SU-DHL-6 (cell line): ENCODE data around the gene INPP5B.
"Not testable (repeated sequence)": the region's sequence is repeated elsewhere in the genome, so short reads cannot be mapped to it uniquely, and the experiment has no call there.

Source experiments
- H2AFZ ChIP-seq: fragments of 200-600 bp; sonication (generic); 2 replicates; pipeline ENCODE4 v1.6.1; 2014; ENCODE audit warnings: low read depth, mild to moderate bottlenecking, moderate library complexity, mixed read lengths, antibody characterized with exemption, low read length; ENCODE audit not compliant: severe bottlenecking
- H3F3A ChIP-seq: fragments of 200-600 bp; shearing (Covaris generic); 2 replicates; pipeline ENCODE4 v1.6.0; 2016; ENCODE audit warnings: antibody characterized with exemption, mild to moderate bottlenecking; ENCODE audit not compliant: insufficient read depth
- H3K27ac ChIP-seq: fragments of 200-600 bp; sonication (generic); 2 replicates; pipeline ENCODE4 v1.5.1; 2016; ENCODE audit warnings: low read depth, mild to moderate bottlenecking, low read length, moderate library complexity, mixed read lengths
- H3K27me3 ChIP-seq: fragments of 200-600 bp; sonication (generic), shearing (Covaris generic); 2 replicates; pipeline ENCODE4 v1.6.0; 2014; ENCODE audit warnings: mild to moderate bottlenecking, low read length
- H3K36me3 ChIP-seq: fragments of 200-600 bp; sonication (generic); 2 replicates; pipeline ENCODE4 v1.6.1; 2014; ENCODE audit warnings: mild to moderate bottlenecking, low read length, mixed read lengths
- H3K4me2 ChIP-seq: fragments of 300-600, 200-600 bp; shearing (Covaris generic), sonication (generic); 2 replicates; pipeline ENCODE4 v1.6.0; 2014; ENCODE audit warnings: low read length, low read depth, mild to moderate bottlenecking; ENCODE audit not compliant: poor library complexity, severe bottlenecking
- H3K4me3 ChIP-seq: fragments of 200-600 bp; sonication (generic); 2 replicates; pipeline ENCODE4 v1.5.1; 2014; ENCODE audit warnings: antibody characterized with exemption, low read length, mild to moderate bottlenecking, mixed read lengths; ENCODE audit not compliant: insufficient read depth, poor library complexity, severe bottlenecking
- H3K79me2 ChIP-seq: fragments of 200-600 bp; sonication (generic); 2 replicates; pipeline ENCODE4 v1.6.1; 2014; ENCODE audit warnings: mild to moderate bottlenecking, low read length, moderate library complexity; ENCODE audit not compliant: insufficient read depth
- H3K9ac ChIP-seq: fragments of 200-600 bp; sonication (generic); 2 replicates; pipeline ENCODE4 v1.7.0; 2014; ENCODE audit warnings: mild to moderate bottlenecking, low read length
- H3K9me2 ChIP-seq: fragments of 200-600 bp; sonication (generic); replicated peaks from 2 replicates; pipeline ENCODE4 v1.6.1; 2014; ENCODE audit warnings: low read length; ENCODE audit not compliant: insufficient read depth
- H3K9me3 ChIP-seq: fragments of 200-600 bp; sonication (generic); 2 replicates; pipeline ENCODE4 v1.6.1; 2014; ENCODE audit warnings: low read length, mixed read lengths; ENCODE audit not compliant: insufficient read depth
- H4K20me1 ChIP-seq: fragments of 200-600 bp; sonication (generic); 2 replicates; pipeline ENCODE4 v1.6.1; 2014; ENCODE audit warnings: low read depth, mild to moderate bottlenecking, antibody characterized with exemption, low read length, moderate library complexity, mixed read lengths
- CTCF ChIP-seq: fragments of 200-600 bp; sonication (generic); IDR thresholded peaks from one replicate; pipeline ENCODE4 v1.5.1; 2017; ENCODE audit warnings: antibody characterized with exemption, mild to moderate bottlenecking, low read length, moderate library complexity; ENCODE audit not compliant: insufficient read depth, poor library complexity, severe bottlenecking
- EZH2phosphoT487 ChIP-seq: fragments of 200-600 bp; sonication (generic), shearing (Covaris generic); conservative IDR thresholded peaks from 2 replicates; pipeline ENCODE4 v1.6.1; 2018; ENCODE audit warnings: mild to moderate bottlenecking, antibody characterized with exemption, low read length, moderate library complexity, mixed read lengths

The INPP5B gene

GRCh38 chr1:37902983-37903382 is 43.9 kb downstream of the INPP5B start:
- no peaks in the 10 kb centered on the region for H3K27me3 ChIP-seq
- H3K4me2 ChIP-seq, result no peak overlapping the region
- no peak for TF ChIP-seq CTCF
- no peak for TF ChIP-seq EZH2phosphoT487
- H2AFZ ChIP-seq, result no peak overlapping the region
- H3K9ac ChIP-seq, result no peak overlapping the region
- no peaks in the 10 kb centered on the region for H3K9me2 ChIP-seq
- no peak overlapping the region for H3K4me3 ChIP-seq
- peaks cover 22% of the 10 kb centered on the region for H3K36me3 ChIP-seq
- H3K79me2 ChIP-seq, result peaks cover 80% of the 10 kb centered on the region
- peaks cover 18% of the 10 kb centered on the region; the same call in 1 of the 2 replicates for H3K9me3 ChIP-seq
- no peaks in the 10 kb centered on the region for H4K20me1 ChIP-seq
- no peaks in the 10 kb centered on the region for H3F3A ChIP-seq
- H3K27ac ChIP-seq, result no peak overlapping the region

- H3K4me2 ChIP-seq, result no peak overlapping the region
- H3K79me2 ChIP-seq, result peaks cover 74% of the 10 kb centered on the region
- no peaks in the 10 kb centered on the region for H3F3A ChIP-seq
- H4K20me1 ChIP-seq, result no peaks in the 10 kb centered on the region
- no peak overlapping the region for H3K4me3 ChIP-seq
- peaks cover 15% of the 10 kb centered on the region for H3K36me3 ChIP-seq
- no peak overlapping the region for H2AFZ ChIP-seq
- no peaks in the 10 kb centered on the region for H3K9me2 ChIP-seq
- peaks cover 15% of the 10 kb centered on the region; the same call in 1 of the 2 replicates for H3K9me3 ChIP-seq
- H3K27ac ChIP-seq, result no peak overlapping the region
- no peak for TF ChIP-seq EZH2phosphoT487
- TF ChIP-seq CTCF, result no peak
- H3K9ac ChIP-seq, result no peak overlapping the region
- H3K27me3 ChIP-seq, result no peaks in the 10 kb centered on the region
These were observed 45.0 kb downstream of the INPP5B start for GRCh38 chr1:37901893-37902225.

GRCh38 chr1:37901191-37901892 is 45.5 kb downstream of the INPP5B start:
- no peaks in the 10 kb centered on the region for H3K9me2 ChIP-seq
- H4K20me1 ChIP-seq, result no peaks in the 10 kb centered on the region
- H3K4me2 ChIP-seq, result no peak overlapping the region
- peaks cover 69% of the 10 kb centered on the region for H3K79me2 ChIP-seq
- no peaks in the 10 kb centered on the region for H3F3A ChIP-seq
- H3K27ac ChIP-seq, result no peak overlapping the region
- H3K4me3 ChIP-seq, result no peak overlapping the region
- peaks cover 12% of the 10 kb centered on the region for H3K36me3 ChIP-seq
- peaks cover 10% of the 10 kb centered on the region; the same call in 1 of the 2 replicates for H3K9me3 ChIP-seq
- no peak for TF ChIP-seq EZH2phosphoT487
- no peak for TF ChIP-seq CTCF
- no peaks in the 10 kb centered on the region for H3K27me3 ChIP-seq
- no peak overlapping the region for H3K9ac ChIP-seq
- no peak overlapping the region for H2AFZ ChIP-seq

GRCh38 chr1:37897563-37897962 is 49.3 kb downstream of the INPP5B start:
- H3K9me3 ChIP-seq, H4K20me1 ChIP-seq, H3K9me2 ChIP-seq, H3K36me3 ChIP-seq, H3K4me2 ChIP-seq, H2AFZ ChIP-seq, H3K27me3 ChIP-seq, H3F3A ChIP-seq, H3K4me3 ChIP-seq, H3K9ac ChIP-seq, H3K27ac ChIP-seq: not testable (repeated sequence)
- peaks cover 58% of the 10 kb centered on the region for H3K79me2 ChIP-seq
